GM18507 (cell line): ENCODE measurements around the gene SIM1.

ENCODE experiments used
- DNase-seq: peaks from one replicate; pipeline ENCODE4 v3.0.0; 2011; ENCODE audit warnings: low read depth; ENCODE audit not compliant: insufficient read length; ENCODE audit errors: extremely low spot score
- FAIRE-seq: peaks from 2 replicates; lab custom pipeline; 2011; peaks lifted over from hg19 to GRCh38; lab: Jason Lieb, UNC

Gene SIM1

DNA sequence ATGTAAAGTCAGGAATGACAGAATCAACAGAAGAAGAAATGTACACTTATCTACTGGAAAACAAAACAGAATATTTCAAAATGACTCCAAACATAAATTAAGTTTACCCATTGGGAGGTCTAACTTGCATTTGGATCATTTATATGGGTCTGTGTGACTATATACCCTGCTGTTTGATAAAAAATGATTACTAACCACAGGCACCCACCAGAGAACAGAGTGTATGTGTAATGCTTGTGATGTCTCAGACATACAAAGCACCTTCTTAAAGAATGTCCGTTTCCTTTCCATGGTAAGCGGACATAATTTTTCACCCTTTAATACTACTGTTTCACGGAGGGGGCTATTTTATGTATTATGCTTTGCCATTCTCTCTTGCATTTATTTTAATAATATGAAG is 19.2 kb downstream of the SIM1 start:
- DNase-seq (no peak), FAIRE-seq (no peak)

GRCh38 chr6:100440935-100441334 is 23.8 kb downstream of the SIM1 start:
- DNase-seq (no peak), FAIRE-seq (no peak)

- no peak for DNase-seq
- no peak for FAIRE-seq
These were observed 29.4 kb downstream of the SIM1 start for GRCh38 chr6:100435299-100435698.

DNA sequence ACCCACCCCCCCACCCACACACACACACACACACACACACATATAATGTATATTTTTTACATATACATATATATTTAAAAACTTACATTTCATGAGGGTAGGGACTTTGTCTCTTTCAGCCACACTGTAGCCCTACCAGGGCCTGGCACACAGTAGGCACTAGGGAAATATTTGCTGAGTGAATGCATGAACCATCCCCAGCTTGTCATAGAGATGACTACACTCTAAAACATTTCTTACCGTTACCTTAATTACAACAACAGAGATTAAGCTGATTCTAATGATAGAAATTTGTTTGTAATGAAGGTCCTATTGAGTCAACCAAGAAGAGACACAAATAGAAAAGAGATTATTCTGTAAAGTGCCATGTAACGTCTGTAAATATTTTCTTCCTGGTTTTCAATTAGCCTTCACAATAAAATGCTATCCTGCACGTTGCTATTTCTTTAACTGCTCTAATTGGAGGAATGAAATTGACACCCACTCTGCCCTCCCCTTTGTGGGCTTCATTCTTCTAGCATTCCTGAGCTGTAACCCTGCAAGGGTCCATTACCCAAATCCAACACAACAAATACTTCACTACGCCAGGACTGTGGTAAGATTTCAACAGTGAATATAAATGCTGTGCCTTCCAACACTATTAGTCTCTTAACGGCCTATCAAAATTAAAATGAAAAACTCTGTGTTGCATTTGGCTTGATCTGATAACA is 30.8 kb downstream of the SIM1 start:
- DNase-seq = no peak
- FAIRE-seq = no peak

GRCh38 chr6:100432136-100432535 is 32.6 kb downstream of the SIM1 start:
- DNase-seq (no peak), FAIRE-seq (no peak)

DNA sequence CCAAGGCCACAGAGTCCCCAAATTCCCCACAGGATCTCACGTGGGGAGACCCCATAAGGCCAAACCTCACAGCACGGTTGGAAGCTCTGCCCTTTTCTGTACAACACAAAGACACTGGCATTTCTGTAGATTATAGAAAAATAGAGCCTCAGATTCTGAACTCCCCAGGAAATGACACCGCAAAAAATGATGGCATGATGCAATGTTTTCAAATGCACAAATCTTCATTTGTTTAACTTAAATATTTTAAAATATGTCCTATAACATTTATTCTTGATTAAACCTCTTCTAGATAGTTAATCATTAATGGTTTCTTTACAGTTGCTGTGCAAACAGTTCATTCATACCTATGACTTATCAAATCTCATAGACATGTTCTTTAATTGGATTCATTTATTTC is 33.8 kb downstream of the SIM1 start:
- FAIRE-seq (no peak), DNase-seq (no peak)

DNA sequence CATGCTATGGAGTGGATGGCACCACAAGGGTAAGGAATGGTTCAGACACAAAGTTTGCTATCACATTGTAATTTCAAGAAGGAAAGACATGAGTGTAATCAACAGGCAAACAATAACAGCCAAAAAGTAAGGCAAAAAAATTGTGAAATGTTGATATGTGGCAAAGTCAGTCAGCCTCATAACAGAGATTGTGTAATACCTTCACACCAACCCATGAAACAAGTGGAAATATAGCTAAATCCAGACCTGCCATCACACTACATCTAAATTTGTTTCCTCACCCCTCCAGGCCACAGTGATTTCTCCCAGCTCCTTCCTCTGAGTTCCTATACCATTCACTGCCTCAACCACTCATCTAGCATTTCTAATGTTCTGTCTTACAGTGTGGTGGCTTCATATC is 37.3 kb downstream of the SIM1 start:
- no peak for DNase-seq
- FAIRE-seq = no peak

GRCh38 chr6:100426744-100427338 is 37.9 kb downstream of the SIM1 start:
- FAIRE-seq (no peak), DNase-seq (no peak)

DNA sequence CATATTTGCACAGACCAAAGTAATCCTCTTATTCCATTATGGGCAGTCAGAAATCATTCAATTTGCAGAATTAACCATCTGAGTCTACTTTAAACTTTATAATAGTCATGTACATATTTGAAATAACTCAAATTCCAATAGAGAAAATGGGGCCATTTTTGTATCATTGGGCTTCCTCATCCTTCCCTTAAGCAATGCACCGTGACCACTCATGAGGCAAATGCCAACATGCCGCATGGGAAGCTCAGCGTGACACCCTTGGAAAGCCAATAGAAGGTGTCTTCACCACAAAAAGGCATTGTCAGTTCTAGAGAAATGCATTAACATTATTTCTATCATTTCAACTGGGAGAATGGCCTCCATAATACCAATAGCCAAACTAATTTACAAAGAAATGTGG is 38.5 kb downstream of the SIM1 start:
- DNase-seq (no peak), FAIRE-seq (no peak)

GRCh38 chr6:100420711-100421110 is 44.0 kb downstream of the SIM1 start:
- DNase-seq = no peak
- no peak for FAIRE-seq

GRCh38 chr6:100417036-100417435 is 47.7 kb downstream of the SIM1 start:
- FAIRE-seq = no peak
- DNase-seq = no peak

- FAIRE-seq (no peak), DNase-seq (no peak)
These were observed 49.0 kb downstream of the SIM1 start for GRCh38 chr6:100415768-100416167.

- no peak for DNase-seq
- no peak for FAIRE-seq
These were observed 51.8 kb downstream of the SIM1 start for GRCh38 chr6:100412872-100413271.

DNA sequence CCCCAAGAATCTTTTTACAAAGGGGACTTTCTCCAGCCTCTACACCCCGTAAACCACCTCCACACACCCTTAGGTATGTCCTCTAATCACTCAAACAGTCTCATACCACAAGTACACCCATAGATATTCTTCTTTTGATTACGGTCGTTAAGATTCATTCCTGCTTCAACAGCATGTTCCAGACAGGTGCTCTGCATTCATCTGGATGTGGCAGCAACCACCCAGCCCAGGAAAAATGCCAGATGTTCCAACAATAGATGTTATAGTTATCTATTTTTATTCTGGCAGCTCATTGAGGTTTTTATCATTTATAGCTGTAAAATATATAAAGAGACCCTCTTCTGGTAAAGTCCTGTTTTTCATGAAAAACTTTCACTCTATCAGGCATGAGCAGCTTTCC is 60.7 kb downstream of the SIM1 start:
- FAIRE-seq (no peak), DNase-seq (no peak)

DNA sequence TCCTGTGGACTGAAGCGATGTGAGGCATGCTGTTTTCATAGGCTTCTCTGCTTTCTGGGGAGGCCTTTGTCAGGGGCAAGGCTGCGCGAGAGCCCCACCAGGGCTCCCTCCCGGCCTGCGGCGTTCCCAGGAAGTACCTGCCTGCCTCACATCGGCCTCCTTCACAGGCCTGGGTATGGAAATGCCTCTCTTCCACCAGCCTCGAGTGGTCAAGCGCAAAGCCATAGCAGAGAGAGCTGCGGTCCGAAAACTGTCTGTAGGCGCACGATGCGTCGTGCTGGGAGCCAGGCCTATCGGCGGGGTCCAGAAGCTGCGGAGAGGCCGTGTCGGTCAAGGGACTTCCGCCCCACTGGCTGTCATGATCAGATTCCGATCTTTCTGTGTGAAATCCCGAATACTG is 71.2 kb downstream of the SIM1 start:
- FAIRE-seq (no peak), DNase-seq (no peak)

- no peak for DNase-seq
These were observed 72.3 kb downstream of the SIM1 start for GRCh38 chr6:100392423-100392822.

DNA sequence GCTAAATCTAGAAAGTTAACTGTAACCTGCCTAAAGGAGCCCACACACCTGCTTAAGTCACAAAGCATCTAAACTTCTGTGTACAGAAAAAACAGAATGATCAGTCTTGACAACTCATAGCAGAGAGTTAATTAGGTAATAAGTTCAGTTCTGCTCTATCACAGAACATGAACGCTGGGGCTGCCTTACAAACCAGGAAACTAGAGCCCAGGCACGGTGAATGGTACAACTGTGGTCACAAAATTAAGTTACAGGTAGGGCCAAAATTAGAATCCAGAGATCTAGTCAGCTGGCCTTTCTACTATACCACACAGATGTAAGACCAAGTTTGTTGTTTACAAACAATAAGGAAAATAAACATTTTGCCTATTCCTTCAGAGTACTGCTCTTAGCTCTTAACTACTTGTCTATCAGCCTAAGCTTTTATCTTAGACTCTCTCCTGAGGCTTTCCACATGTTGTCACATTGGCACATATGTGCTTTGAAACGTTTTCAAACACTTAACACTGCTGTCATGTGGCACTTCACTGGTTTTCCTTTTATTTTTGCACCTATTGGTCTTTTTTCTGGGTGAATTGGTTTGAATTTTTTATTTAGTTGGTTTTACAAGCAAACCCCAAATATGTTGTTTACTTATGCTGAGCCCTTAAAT is 75.7 kb downstream of the SIM1 start:
- no peak for FAIRE-seq
- DNase-seq = no peak

More at GRCh38 chr6:100392423-100392822, 72.3 kb downstream of the SIM1 start:
- no peak for FAIRE-seq

DNA sequence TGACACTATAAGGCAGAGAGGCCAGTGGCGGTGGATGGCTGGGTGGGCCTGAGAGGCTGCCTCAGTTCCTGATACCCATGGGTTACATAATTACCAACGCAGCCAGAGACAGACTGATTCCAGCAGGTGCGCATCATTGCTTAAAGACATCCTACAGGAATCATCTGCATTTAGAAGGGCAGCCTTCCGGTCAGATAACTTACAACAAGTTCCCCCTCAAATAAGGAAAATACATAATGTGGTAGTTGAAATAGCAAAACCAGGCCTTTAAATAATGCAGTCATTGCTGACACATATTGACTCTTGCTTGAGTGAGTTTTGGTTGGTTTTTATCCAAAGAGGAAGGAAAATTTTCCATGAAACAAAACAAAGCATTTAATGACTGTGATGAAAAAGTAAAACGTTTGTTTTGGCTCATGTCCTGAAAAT is 81.9 kb downstream of the SIM1 start:
- DNase-seq (no peak), FAIRE-seq (no peak)

- no peak for DNase-seq
- FAIRE-seq = no peak
These were observed 82.7 kb downstream of the SIM1 start for GRCh38 chr6:100382031-100382430.

GRCh38 chr6:100381111-100381510 is 83.6 kb downstream of the SIM1 start:
- FAIRE-seq (no peak), DNase-seq (no peak)

DNA sequence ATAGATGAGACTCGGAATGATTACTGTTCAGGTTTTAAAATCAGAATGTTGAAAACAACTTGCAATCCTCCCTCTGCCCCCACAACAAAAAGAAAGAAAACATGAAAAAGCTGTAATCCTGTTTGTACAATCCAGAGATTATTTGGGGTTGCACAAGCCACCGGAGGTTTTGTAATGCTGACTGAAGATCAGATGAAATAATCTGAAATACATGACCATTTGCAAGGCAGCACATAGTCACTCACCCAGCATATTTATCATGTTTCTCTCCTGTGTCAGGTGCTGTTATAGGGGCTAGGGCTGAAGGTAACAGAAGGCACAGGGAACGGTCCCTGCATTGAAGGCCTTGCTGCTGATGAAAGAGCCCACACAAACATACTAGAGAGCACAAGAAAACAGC is 85.3 kb downstream of the SIM1 start:
- FAIRE-seq = no peak
- DNase-seq = no peak
